ENCODE results near the gene KIF25.

The KIF25 gene

GRCh38 chr6:168050225-168050880 lies 52.9 kb downstream of the KIF25 start:
- DNase-seq (ENCODE audit: low read depth, low spot score), result no peak

- no peak for DNase-seq (ENCODE audit: low read depth, low spot score)
Measured at GRCh38 chr6:168050881-168051586, 53.6 kb downstream of the KIF25 start.

- no peak for DNase-seq (ENCODE audit: low read depth, low spot score)
Measured at GRCh38 chr6:168051648-168052047, 54.2 kb downstream of the KIF25 start.

- no peak for DNase-seq (ENCODE audit: low read depth, low spot score)
Measured at GRCh38 chr6:168052291-168052891, 54.9 kb downstream of the KIF25 start.

- DNase-seq (ENCODE audit: low read depth, low spot score), result no peak
Measured at GRCh38 chr6:168053086-168053956, 55.9 kb downstream of the KIF25 start.

- no peak for DNase-seq (ENCODE audit: low read depth, low spot score)
Measured at GRCh38 chr6:168053957-168054471, 56.5 kb downstream of the KIF25 start.

GRCh38 chr6:168054765-168055560 lies 57.5 kb downstream of the KIF25 start:
- DNase-seq (ENCODE audit: low read depth, low spot score), result no peak

- DNase-seq (ENCODE audit: low read depth, low spot score), result no peak
Measured at GRCh38 chr6:168055696-168056489, 58.4 kb downstream of the KIF25 start.

- no peak for DNase-seq (ENCODE audit: low read depth, low spot score)
Measured at GRCh38 chr6:168056892-168057527, 59.5 kb downstream of the KIF25 start.

GRCh38 chr6:168057836-168058235 lies 60.4 kb downstream of the KIF25 start:
- DNase-seq (ENCODE audit: low read depth, low spot score), result no peak

- DNase-seq (ENCODE audit: low read depth, low spot score), result no peak
Measured at GRCh38 chr6:168058691-168059551, 61.5 kb downstream of the KIF25 start.

- peak; percentile 83 for DNase-seq (ENCODE audit: low read depth, low spot score)
Measured at GRCh38 chr6:168060521-168060931, 63.1 kb downstream of the KIF25 start.

GRCh38 chr6:168061269-168062210 lies 64.1 kb downstream of the KIF25 start:
- DNase-seq (ENCODE audit: low read depth, low spot score), result no peak

GRCh38 chr6:168062346-168063289 lies 65.1 kb downstream of the KIF25 start:
- DNase-seq (ENCODE audit: low read depth, low spot score), result peak; percentile 12

- DNase-seq (ENCODE audit: low read depth, low spot score), result no peak
Measured at GRCh38 chr6:168063431-168063830, 66.0 kb downstream of the KIF25 start.

GRCh38 chr6:168064226-168064807 lies 66.8 kb downstream of the KIF25 start:
- no peak for DNase-seq (ENCODE audit: low read depth, low spot score)

Data from astrocyte of the hippocampus (primary cell).